Stimulated activated CD4-positive, alpha-beta T cell treated with anti-CD3 and anti-CD28 coated beads, Interleukin-2, amount 100 ng/mL, for 24 hours (primary cell): ENCODE data around the gene MED4.

ENCODE experiments used
- DNase-seq, 2 donors: peaks; one replicate each; pipeline ENCODE4 v3.0.0-alpha.2; 2020

MED4 gene

DNA sequence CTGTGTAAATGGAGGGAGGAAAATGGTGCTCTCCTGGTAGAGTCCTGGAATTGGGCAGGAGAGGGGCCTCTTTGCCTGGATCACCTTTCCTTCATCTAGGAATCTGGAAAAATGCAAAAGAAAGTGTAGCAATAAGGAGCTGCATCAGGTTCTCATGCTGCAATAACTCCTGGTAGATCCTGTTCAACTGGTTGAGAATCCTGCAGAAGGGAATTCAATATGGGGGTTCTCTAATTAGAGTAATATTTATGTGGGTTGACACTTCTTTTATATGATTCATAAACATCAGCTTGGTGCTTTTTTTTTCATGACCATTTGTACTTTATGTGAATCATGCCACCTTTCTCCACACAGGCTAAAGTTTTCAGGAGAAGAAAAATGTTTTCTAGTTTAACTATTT is 66.8 kb downstream of the MED4 start:
- DNase-seq: no peak
